AG10803 (cell line): ENCODE results near the gene CWF19L2.
"Not testable (repeated sequence)": the region's sequence is repeated elsewhere in the genome, so short reads cannot be mapped to it uniquely, and the experiment has no call there.

Experiments
- DNase-seq: peaks from one replicate; pipeline ENCODE4 v3.0.0; 2010; ENCODE audit warnings: low read depth
- H3K4me3 ChIP-seq: 2 replicates; pipeline ENCODE4 v1.5.1; 2011; ENCODE audit warnings: mild to moderate bottlenecking, low read length, control low read depth
- CTCF ChIP-seq: conservative IDR thresholded peaks from 2 replicates; pipeline ENCODE4 v1.5.1; 2011; ENCODE audit warnings: mild to moderate bottlenecking, low read length, control low read depth, inconsistent platforms

CWF19L2 gene

GRCh38 chr11:107457558-107458271 lies at the start of gene CWF19L2:
TSS of gene CWF19L2 (minus strand) at chr11:107457825. CDS start at chr11:107457816, 9 bp downstream.
- peak within 1 kb of the TSS; percentile 96 for H3K4me3 ChIP-seq
- DNase-seq = peak; percentile 96
- TF ChIP-seq CTCF = no peak

DNA sequence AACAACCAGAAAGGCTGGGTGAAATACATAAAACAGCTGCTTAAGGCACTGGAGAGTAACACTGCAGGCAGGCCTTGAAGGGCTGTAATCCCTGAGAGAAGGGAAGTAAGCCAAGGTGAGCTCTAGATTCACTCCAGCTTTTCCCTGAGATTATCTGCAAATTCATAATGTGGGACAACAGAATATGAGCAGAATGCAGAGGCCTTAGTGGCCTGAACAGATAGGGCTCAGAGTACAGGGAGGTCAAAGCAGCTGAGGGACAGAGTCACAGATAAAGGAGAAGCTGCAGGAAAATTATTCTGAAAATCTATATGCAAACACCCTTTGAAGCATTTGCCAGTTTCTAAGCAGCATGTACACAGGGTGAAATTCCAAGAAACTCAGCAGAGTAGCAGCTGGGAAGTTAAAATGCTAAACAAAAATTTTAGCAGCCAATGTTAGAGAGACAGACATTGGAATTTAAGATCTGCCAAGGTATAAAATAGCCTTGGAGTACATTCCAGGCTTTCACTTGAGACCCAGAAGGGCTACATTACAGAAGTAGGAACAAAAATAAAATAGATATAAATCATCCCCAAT lies 48.1 kb upstream of the CWF19L2 start:
- DNase-seq = no peak
- TF ChIP-seq CTCF = no peak
- H3K4me3 ChIP-seq = no peak overlapping the region

DNA sequence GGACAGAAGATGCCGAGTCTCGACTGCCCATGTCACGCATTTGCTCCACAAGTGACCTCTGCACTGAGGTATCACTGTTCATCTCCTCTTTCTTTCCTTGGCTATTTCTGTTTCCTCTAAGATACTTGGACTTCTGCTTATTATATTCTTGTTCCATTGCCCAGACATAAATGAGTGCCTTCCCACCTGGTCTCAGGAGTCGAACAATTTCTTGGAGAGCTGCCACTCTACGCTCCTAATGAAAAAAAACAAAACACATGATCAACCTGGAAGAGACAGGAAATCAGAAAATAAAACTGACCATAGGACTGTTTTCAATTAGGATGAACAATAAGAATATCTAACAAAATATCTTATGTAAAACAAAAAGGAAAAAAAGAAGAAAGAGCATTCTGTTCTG lies 47.4 kb upstream of the CWF19L2 start:
- no peak overlapping the region for H3K4me3 ChIP-seq
- DNase-seq = no peak
- TF ChIP-seq CTCF = no peak

DNA sequence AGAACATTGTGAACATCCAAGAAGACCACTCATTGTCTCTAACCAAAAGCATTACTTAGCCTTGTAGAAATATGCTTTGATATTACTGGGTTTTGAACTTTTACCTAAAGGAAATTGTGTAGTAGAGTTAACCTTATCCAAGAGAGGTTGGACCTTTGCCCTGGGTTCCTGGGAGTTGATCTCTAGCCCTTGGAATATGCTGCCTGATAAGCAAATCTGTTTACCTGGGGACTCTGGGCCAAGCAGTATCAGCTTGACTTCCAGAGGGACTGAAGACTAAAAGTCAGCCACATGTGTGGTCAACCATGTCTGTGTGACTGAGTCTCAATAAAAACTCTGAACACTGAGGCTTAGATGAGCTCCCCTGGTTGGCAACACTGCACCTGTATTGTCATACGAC lies 44.1 kb upstream of the CWF19L2 start:
- TF ChIP-seq CTCF = no peak
- no peak for DNase-seq
- H3K4me3 ChIP-seq = no peak overlapping the region

DNA sequence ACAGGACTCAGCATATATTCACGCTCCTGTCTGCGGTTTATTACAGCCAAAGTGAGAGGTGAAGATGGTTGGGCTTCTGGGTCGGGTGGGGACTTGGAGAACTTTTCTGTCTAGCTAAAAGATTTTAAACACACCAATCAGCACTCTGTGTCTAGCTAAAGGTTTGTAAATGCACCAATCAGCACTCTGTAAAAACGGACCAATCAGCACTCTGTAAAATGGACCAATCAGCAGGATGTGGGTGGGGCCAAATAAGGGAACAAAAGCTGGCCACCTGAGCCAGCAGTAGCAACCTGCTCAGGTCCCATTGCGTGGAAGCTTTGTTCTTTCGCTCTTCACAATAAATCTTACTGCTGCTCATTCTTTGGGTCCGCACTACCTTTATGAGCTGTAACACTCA lies 39.7 kb upstream of the CWF19L2 start:
- DNase-seq, H3K4me3 ChIP-seq: not testable (repeated sequence)

DNA sequence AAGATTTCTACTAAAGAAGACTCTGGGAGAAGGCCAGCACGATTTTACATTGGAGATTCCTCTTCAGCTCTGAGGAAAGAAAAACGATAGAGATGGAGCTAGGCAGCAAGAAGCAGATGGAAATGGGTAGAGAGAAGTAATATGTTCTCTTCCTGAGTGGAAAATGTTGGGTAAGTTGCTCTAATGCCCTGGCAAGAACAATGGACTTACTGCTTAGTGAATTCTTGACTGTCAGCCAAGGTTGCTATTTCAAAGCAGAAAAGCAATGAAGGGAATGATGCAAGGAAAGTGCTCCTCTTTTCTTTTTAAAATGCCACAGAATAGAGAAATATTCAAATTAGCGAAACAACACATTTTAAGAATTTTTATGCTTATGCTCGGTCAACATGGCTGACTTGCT lies 38.4 kb upstream of the CWF19L2 start:
- no peak overlapping the region for H3K4me3 ChIP-seq
- DNase-seq = peak; percentile 92
- no peak for TF ChIP-seq CTCF

DNA sequence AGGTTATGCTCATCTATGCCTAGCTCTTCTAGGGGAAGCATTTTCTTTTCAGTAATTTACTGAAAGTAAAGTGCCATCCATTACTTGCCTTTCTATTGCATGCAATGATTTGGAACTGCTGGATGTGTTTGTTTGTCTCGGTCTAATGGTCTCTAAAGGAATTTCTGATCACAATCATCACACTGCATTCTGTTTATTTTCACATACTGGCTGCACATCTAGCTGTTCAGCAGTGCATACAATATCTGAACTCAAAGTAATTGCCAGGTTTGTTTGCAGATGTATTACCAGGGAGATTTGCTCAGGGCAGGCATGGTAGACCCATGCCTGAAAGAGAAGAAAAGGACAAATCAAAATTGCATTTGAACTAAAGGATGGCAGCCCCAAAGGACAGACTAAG lies 36.4 kb upstream of the CWF19L2 start:
- no peak for DNase-seq
- H3K4me3 ChIP-seq = no peak overlapping the region
- no peak for TF ChIP-seq CTCF
